ENCODE measurements around the gene ATXN1. TPM values are rescaled to one million over a fixed set of nuclear protein-coding genes. Genes with fewer than 3 reads are reported as not detected.

Gene ATXN1
- total and polyA plus RNA-seq, 2 experiments from 2014 or later = 4.8 to 9.1 TPM

- TF ChIP-seq ETS1 (IDR thresholded peaks at IDR 0.05) (no peak), JUNB (IDR thresholded peaks at IDR 0.05; ENCODE audit: unreplicated experiment) (no peak), STAT1 (IDR thresholded peaks at IDR 0.05; ENCODE audit: unreplicated experiment) (no peak), ZNF114 (CRISPR knock-in tag; IDR thresholded peaks at IDR 0.05) (no peak), EZH2phosphoT487 (IDR thresholded peaks at IDR 0.05; ENCODE audit: unreplicated experiment) (no peak), POLR2AphosphoS5 (IDR thresholded peaks at IDR 0.05; ENCODE audit: low read depth) (no peak), CREB1 (CRISPR knock-in tag; IDR thresholded peaks at IDR 0.05; ENCODE audit: low read depth) (no peak), EZH2 (IDR thresholded peaks at IDR 0.05; ENCODE audit: low read depth, unreplicated experiment) (no peak), ZNF331 (CRISPR knock-in tag; IDR thresholded peaks at IDR 0.05; ENCODE audit: low read depth) (no peak), CTCF (conservative IDR thresholded peaks at IDR 0.05; ENCODE audit: low read depth in 2 of 2) (no peak), REST (IDR thresholded peaks at IDR 0.05; ENCODE audit: unreplicated experiment) (no peak)
Observed at GRCh38 chr6:16473908-16474771, 287.1 kb downstream of the ATXN1 start (continued).

Data from GM23338 (cell line).